ENCODE results near the gene XRRA1.

DNA sequence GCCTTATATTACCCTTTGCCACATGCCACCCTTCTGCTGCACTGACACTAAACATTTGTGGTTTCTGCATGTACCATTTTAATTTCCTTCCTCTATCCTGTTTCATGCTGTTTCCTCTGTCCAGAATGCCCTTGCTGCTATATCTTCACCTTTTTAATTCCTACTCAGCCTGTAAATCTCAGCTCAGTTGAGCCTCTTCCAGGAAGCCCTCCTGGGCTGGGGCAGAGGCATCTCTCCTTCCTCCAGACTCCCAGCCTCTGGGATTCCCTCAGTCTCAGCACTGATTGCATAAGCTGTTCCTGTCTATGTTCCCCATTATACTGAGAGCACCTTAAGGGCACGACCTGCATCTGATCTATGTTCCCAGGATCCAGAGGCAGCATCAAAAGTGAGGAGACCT, 101.5 kb downstream of the XRRA1 start:
- TF ChIP-seq CREB1 (IDR thresholded peaks at IDR 0.05) (no peak), CREB1 (CRISPR knock-in tag; IDR thresholded peaks at IDR 0.05) (no peak), ELF3 (CRISPR knock-in tag; IDR thresholded peaks at IDR 0.05) (no peak), NKX3-1 (CRISPR knock-in tag; IDR thresholded peaks at IDR 0.05) (no peak), NBN (conservative IDR thresholded peaks at IDR 0.05) (no peak), SKI (IDR thresholded peaks at IDR 0.05; ENCODE audit: partially characterized antibody) (no peak), CEBPB (IDR thresholded peaks at IDR 0.05; ENCODE audit: borderline replicate concordance, low read depth, low read length) (no peak), SSRP1 (CRISPR knock-in tag; IDR thresholded peaks at IDR 0.05) (no peak)
- TF ChIP-seq, protein P1, sequence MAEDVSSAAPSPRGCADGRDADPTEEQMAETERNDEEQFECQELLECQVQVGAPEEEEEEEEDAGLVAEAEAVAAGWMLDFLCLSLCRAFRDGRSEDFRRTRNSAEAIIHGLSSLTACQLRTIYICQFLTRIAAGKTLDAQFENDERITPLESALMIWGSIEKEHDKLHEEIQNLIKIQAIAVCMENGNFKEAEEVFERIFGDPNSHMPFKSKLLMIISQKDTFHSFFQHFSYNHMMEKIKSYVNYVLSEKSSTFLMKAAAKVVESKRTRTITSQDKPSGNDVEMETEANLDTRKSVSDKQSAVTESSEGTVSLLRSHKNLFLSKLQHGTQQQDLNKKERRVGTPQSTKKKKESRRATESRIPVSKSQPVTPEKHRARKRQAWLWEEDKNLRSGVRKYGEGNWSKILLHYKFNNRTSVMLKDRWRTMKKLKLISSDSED (CRISPR knock-in tag; IDR thresholded peaks at IDR 0.05) = no peak
- TF ChIP-seq, protein P2, sequence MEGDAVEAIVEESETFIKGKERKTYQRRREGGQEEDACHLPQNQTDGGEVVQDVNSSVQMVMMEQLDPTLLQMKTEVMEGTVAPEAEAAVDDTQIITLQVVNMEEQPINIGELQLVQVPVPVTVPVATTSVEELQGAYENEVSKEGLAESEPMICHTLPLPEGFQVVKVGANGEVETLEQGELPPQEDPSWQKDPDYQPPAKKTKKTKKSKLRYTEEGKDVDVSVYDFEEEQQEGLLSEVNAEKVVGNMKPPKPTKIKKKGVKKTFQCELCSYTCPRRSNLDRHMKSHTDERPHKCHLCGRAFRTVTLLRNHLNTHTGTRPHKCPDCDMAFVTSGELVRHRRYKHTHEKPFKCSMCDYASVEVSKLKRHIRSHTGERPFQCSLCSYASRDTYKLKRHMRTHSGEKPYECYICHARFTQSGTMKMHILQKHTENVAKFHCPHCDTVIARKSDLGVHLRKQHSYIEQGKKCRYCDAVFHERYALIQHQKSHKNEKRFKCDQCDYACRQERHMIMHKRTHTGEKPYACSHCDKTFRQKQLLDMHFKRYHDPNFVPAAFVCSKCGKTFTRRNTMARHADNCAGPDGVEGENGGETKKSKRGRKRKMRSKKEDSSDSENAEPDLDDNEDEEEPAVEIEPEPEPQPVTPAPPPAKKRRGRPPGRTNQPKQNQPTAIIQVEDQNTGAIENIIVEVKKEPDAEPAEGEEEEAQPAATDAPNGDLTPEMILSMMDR (CRISPR knock-in tag; IDR thresholded peaks at IDR 0.05) = no peak
- TF ChIP-seq, protein P3, sequence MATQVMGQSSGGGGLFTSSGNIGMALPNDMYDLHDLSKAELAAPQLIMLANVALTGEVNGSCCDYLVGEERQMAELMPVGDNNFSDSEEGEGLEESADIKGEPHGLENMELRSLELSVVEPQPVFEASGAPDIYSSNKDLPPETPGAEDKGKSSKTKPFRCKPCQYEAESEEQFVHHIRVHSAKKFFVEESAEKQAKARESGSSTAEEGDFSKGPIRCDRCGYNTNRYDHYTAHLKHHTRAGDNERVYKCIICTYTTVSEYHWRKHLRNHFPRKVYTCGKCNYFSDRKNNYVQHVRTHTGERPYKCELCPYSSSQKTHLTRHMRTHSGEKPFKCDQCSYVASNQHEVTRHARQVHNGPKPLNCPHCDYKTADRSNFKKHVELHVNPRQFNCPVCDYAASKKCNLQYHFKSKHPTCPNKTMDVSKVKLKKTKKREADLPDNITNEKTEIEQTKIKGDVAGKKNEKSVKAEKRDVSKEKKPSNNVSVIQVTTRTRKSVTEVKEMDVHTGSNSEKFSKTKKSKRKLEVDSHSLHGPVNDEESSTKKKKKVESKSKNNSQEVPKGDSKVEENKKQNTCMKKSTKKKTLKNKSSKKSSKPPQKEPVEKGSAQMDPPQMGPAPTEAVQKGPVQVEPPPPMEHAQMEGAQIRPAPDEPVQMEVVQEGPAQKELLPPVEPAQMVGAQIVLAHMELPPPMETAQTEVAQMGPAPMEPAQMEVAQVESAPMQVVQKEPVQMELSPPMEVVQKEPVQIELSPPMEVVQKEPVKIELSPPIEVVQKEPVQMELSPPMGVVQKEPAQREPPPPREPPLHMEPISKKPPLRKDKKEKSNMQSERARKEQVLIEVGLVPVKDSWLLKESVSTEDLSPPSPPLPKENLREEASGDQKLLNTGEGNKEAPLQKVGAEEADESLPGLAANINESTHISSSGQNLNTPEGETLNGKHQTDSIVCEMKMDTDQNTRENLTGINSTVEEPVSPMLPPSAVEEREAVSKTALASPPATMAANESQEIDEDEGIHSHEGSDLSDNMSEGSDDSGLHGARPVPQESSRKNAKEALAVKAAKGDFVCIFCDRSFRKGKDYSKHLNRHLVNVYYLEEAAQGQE (IDR thresholded peaks at IDR 0.05; ENCODE audit: borderline replicate concordance in 1 of 2, low read depth in 1 of 2, low read length in 2 of 2) = no peak
